H1 (cell line): ENCODE measurements around the gene FOXN1. TPM values are rescaled to one million over a fixed set of nuclear protein-coding genes. Genes with fewer than 3 reads are reported as not detected.

Source experiments
- CTCF ChIA-PET: fragments of 300-600 bp; sonication (Branson Sonifier 250); formaldehyde crosslinking; loops from one replicate; lab custom pipeline; 2021; ENCODE audit not compliant: partially characterized antibody; lab: Charles Lee
- POLR2A ChIA-PET: fragments of 300-600 bp; sonication (Branson Sonifier 250); formaldehyde crosslinking; loops from one replicate; lab custom pipeline; 2021; ENCODE audit warnings: inconsistent platforms; ENCODE audit not compliant: partially characterized antibody; lab: Charles Lee
- DNase-seq, 2 experiments: peaks; one replicate each; pipeline versions ENCODE4 v3.0.0 to v3.0.0-alpha.2; 2010 to 2022; ENCODE audit warnings: low spot score in 2 of 2, low read depth in 1 of 2, mixed read lengths in 1 of 2
- FAIRE-seq: peaks from 2 replicates; lab custom pipeline; 2011; peaks lifted over from hg19 to GRCh38; lab: Jason Lieb, UNC
- H2AFZ ChIP-seq: 2 replicates; pipeline ENCODE4 v1.8.1; 2012; ENCODE audit warnings: low read length, inconsistent platforms
- H2AK5ac ChIP-seq: 2 replicates; pipeline ENCODE4 v1.6.1; 2013; ENCODE audit warnings: low read depth, low read length
- H2BK120ac ChIP-seq: replicated peaks from 2 replicates; pipeline ENCODE3; 2013; ENCODE audit warnings: low read depth, low read length, inconsistent platforms
- H2BK12ac ChIP-seq: 2 replicates; pipeline ENCODE4 v1.6.1; 2013; ENCODE audit warnings: low read depth, low read length
- H2BK15ac ChIP-seq: 2 replicates; pipeline ENCODE4 v1.6.1; 2013; ENCODE audit warnings: low read length
- H2BK20ac ChIP-seq: 2 replicates; pipeline ENCODE4 v1.6.1; 2013; ENCODE audit warnings: low read length
- H2BK5ac ChIP-seq: 2 replicates; pipeline ENCODE4 v1.6.1; 2013; ENCODE audit warnings: low read depth, low read length
- H3K14ac ChIP-seq: 2 replicates; pipeline ENCODE4 v1.6.1; 2013; ENCODE audit warnings: inconsistent platforms; ENCODE audit not compliant: insufficient read length
- H3K18ac ChIP-seq: 2 replicates; pipeline ENCODE4 v1.6.1; 2013; ENCODE audit warnings: low read length; ENCODE audit errors: extremely low read depth
- H3K23ac ChIP-seq: 2 replicates; pipeline ENCODE4 v1.6.1; 2013; ENCODE audit warnings: inconsistent platforms; ENCODE audit not compliant: insufficient read length
- H3K23me2 ChIP-seq: 2 replicates; pipeline ENCODE4 v1.6.1; 2013; ENCODE audit warnings: low read depth, low read length
- H3K27ac ChIP-seq: 2 replicates; pipeline ENCODE4 v1.6.1; 2011; ENCODE audit warnings: low read depth, low read length, inconsistent platforms
- H3K27me3 ChIP-seq, 4 experiments: replicated peaks in 1 of 4; 1 replicate in 1 of 4; 2 replicates in 3 of 4; pipeline versions ENCODE4 v1.6.1 to v1.8.1; 2011 to 2013; ENCODE audit warnings: low read length in 3 of 4, mild to moderate bottlenecking in 3 of 4, inconsistent platforms in 2 of 4, mixed read lengths in 2 of 4, moderate library complexity in 1 of 4; ENCODE audit not compliant: control insufficient read depth in 3 of 4, insufficient read depth in 3 of 4; ENCODE audit errors: extremely low read depth in 1 of 4
- H3K36me3 ChIP-seq, 4 experiments: 2 replicates each; pipeline versions ENCODE4 v1.6.1 to v1.8.1; 2011 to 2013; ENCODE audit warnings: mild to moderate bottlenecking in 4 of 4, low read length in 3 of 4, moderate library complexity in 2 of 4, control low read depth in 1 of 4, inconsistent platforms in 1 of 4; ENCODE audit not compliant: insufficient read depth in 4 of 4, control insufficient read depth in 2 of 4
- H3K4ac ChIP-seq: replicated peaks from 2 replicates; pipeline ENCODE3; 2013; ENCODE audit warnings: low read length, low read depth, mixed read lengths, inconsistent platforms; ENCODE audit not compliant: insufficient read length
- H3K4me1 ChIP-seq, 4 experiments: replicated peaks in 1 of 4; 1 replicate in 1 of 4; 2 replicates in 3 of 4; pipeline versions ENCODE4 v1.6.1 to v1.8.1; 2011 to 2013; ENCODE audit warnings: low read length in 3 of 4, inconsistent platforms in 2 of 4, mixed read lengths in 1 of 4; ENCODE audit not compliant: insufficient read depth in 4 of 4, control insufficient read depth in 3 of 4
- H3K4me2 ChIP-seq, 2 experiments: 2 replicates each; pipeline versions ENCODE4 v1.6.1 to v1.8.1; 2011 to 2013; ENCODE audit warnings: low read depth in 2 of 2, low read length in 2 of 2, control low read depth in 1 of 2, inconsistent platforms in 1 of 2, mild to moderate bottlenecking in 1 of 2; ENCODE audit not compliant: insufficient read depth in 1 of 2
- H3K4me3 ChIP-seq, 4 experiments: fragments of 200-600, 300-600 bp in 1 of 4; sonication (generic), shearing (Covaris generic), sonication (Bioruptor Twin) in 1 of 4; 2 replicates each; pipeline versions ENCODE4 v1.5.1 to v1.8.1; 2011 to 2016; ENCODE audit warnings: low read length in 4 of 4, low read depth in 3 of 4, control low read depth in 2 of 4, inconsistent platforms in 2 of 4, mild to moderate bottlenecking in 2 of 4, mixed read lengths in 1 of 4, moderate library complexity in 1 of 4; ENCODE audit not compliant: insufficient read depth in 2 of 4; ENCODE audit errors: extremely low read depth in 1 of 4
- H3K56ac ChIP-seq: replicated peaks from 2 replicates; pipeline ENCODE3; 2013; ENCODE audit warnings: low read depth, mild to moderate bottlenecking, mixed read lengths, low read length, inconsistent platforms; ENCODE audit not compliant: insufficient read length
- H3K79me1 ChIP-seq: 2 replicates; pipeline ENCODE4 v1.6.1; 2013; ENCODE audit warnings: low read depth, low read length, control low read depth
- H3K79me2 ChIP-seq, 2 experiments: 2 replicates each; pipeline versions ENCODE4 v1.6.1 to v1.8.1; 2012 to 2013; ENCODE audit warnings: low read length in 2 of 2, mild to moderate bottlenecking in 2 of 2, inconsistent platforms in 1 of 2; ENCODE audit not compliant: insufficient read depth in 2 of 2, control insufficient read depth in 1 of 2
- H3K9ac ChIP-seq, 4 experiments: replicated peaks in 1 of 4; 1 replicate in 1 of 4; 2 replicates in 3 of 4; pipeline versions ENCODE4 v1.6.1 to v1.8.1; 2011 to 2013; ENCODE audit warnings: low read depth in 3 of 4, low read length in 3 of 4, control low read depth in 2 of 4, mild to moderate bottlenecking in 2 of 4, moderate library complexity in 2 of 4, inconsistent platforms in 1 of 4; ENCODE audit errors: extremely low read depth in 1 of 4
- H3K9me3 ChIP-seq, 2 experiments: 2 replicates each; pipeline versions ENCODE4 v1.6.1 to v1.8.1; 2012 to 2013; ENCODE audit warnings: mild to moderate bottlenecking in 2 of 2, moderate library complexity in 2 of 2, control low read depth in 1 of 2, inconsistent platforms in 1 of 2, low read depth in 1 of 2, low read length in 1 of 2, mixed read lengths in 1 of 2; ENCODE audit not compliant: insufficient read depth in 2 of 2
- H4K20me1 ChIP-seq, 2 experiments: replicated peaks in 1 of 2; 2 replicates each; pipeline versions ENCODE3 to v1.8.1; 2011 to 2013; ENCODE audit warnings: inconsistent platforms in 2 of 2, low read length in 2 of 2, mild to moderate bottlenecking in 1 of 2; ENCODE audit not compliant: insufficient read depth in 2 of 2, control insufficient read depth in 1 of 2
- H4K5ac ChIP-seq: 2 replicates; pipeline ENCODE4 v1.6.1; 2013; ENCODE audit warnings: low read length, low read depth, mixed read lengths, inconsistent platforms; ENCODE audit not compliant: insufficient read length
- H4K8ac ChIP-seq: 2 replicates; pipeline ENCODE4 v1.8.0; 2013; ENCODE audit warnings: mild to moderate bottlenecking, moderate library complexity, low read length, inconsistent platforms; ENCODE audit not compliant: insufficient read depth; ENCODE audit errors: extremely low read depth
- H4K91ac ChIP-seq: replicated peaks from 2 replicates; pipeline ENCODE3; 2013; ENCODE audit warnings: low read length, mixed read lengths, inconsistent platforms; ENCODE audit not compliant: insufficient read length
- E2F6 ChIP-seq: IDR thresholded peaks from 2 replicates; pipeline ENCODE4 v1.6.1; 2012; ENCODE audit warnings: inconsistent platforms
- KDM4A ChIP-seq: IDR thresholded peaks from one replicate; pipeline ENCODE4 v1.7.1; 2012; ENCODE audit warnings: low read depth, mild to moderate bottlenecking, moderate library complexity, low read length, inconsistent platforms; ENCODE audit not compliant: severe bottlenecking
- MAX ChIP-seq: IDR thresholded peaks from 2 replicates; pipeline ENCODE4 v1.6.1; 2012; ENCODE audit warnings: inconsistent platforms
- NANOG ChIP-seq: IDR thresholded peaks from 2 replicates; pipeline ENCODE4 v1.6.1; 2011; ENCODE audit warnings: low read length, low read depth, mild to moderate bottlenecking, inconsistent platforms; ENCODE audit not compliant: insufficient read depth, poor library complexity, severe bottlenecking
- TCF12 ChIP-seq: IDR thresholded peaks from 2 replicates; pipeline ENCODE4 v1.6.1; 2011; ENCODE audit warnings: low read depth, mild to moderate bottlenecking, low read length
- WGBS, 2 experiments: shearing (Covaris generic) in 1 of 2; methylation state at CpG; one replicate each; pipeline versions ENCODE4 v1.1.6 to v1.1.7; 2013 to 2015; ENCODE audit warnings: low lambda C conversion rate in 2 of 2, mixed read lengths in 2 of 2, inconsistent platforms in 1 of 2, low coverage in 1 of 2, missing lambda C conversion rate in 1 of 2; ENCODE audit not compliant: insufficient replicate concordance in 2 of 2, insufficient coverage in 1 of 2, insufficient read length in 1 of 2; ENCODE audit errors: extremely low coverage in 1 of 2, missing lambda C conversion rate in 1 of 2; 5-methylcytosine and 5-hydroxymethylcytosine counted together
- polyA plus RNA-seq, 7 experiments: library from polyadenylated mRNA; depleted of rRNA in 3 of 7; stranded (reverse) in 5 of 7; unstranded in 2 of 7; fragments of >200 nt in 5 of 7; fragments of 200-250 nt in 2 of 7; gene quantifications; 1 replicate in 5 of 7; 2 replicates in 1 of 7; 4 replicates in 1 of 7; pipeline versions ENCODE4 v1.2.1 to v1.2.3, GENCODE V29; 2011 to 2013; ENCODE audit warnings: missing spikeins in 2 of 7, mixed read lengths in 2 of 7
- total RNA-seq: library from RNA; stranded (reverse); fragmentation: NEBNext Ultra II Directional; extraction: Animal tissue kit (Norgen Biotek cat#: 25700); gene quantifications from 2 replicates; pipeline ENCODE4 v1.2.1, GENCODE V29; 2021

FOXN1 gene
- total and polyA plus RNA-seq, 2 of the 8 experiments (the other 6 are each of a cell fraction or from before 2014, with no cell fraction given) = not detected

GRCh38 chr17:28507567-28508203 lies 1.5 kb downstream of the FOXN1 start:
- no peak overlapping the region for H3K4me3 ChIP-seq
- no peaks in the 10 kb centered on the region for H3K9me3 ChIP-seq
- H3K79me2 ChIP-seq = no peaks in the 10 kb centered on the region
- H3K27ac ChIP-seq = no peak overlapping the region
- peak overlapping the region; percentile 63 for H3K4ac ChIP-seq
- H2AK5ac ChIP-seq = no peak overlapping the region
- DNase-seq (peak in 1 of 2 experiments; percentile 65), FAIRE-seq (no peak)
- 0 out of 7 replicates have a peak overlapping the region, but pooled peaks of 1 of the 4 experiments have one; percentile 7 for H3K9ac ChIP-seq
- H2BK20ac ChIP-seq = peak overlapping the region; percentile 80
- H3K14ac ChIP-seq = no peak overlapping the region
- H4K91ac ChIP-seq = peak overlapping the region; percentile 94
- H3K18ac ChIP-seq = peak overlapping the region; percentile 87
- peaks cover 2% of the 10 kb centered on the region; the same call in 1 of the 2 replicates for H3K23me2 ChIP-seq
- 52% methylated on average over 17 of the region's 24 CpGs; no CpG with 5 or more reads in 1 of the 2 experiments for WGBS, 2 experiments
- peak overlapping the region; percentile 93 for H2BK15ac ChIP-seq
- peak overlapping the region; percentile 87; the same call in 1 of the 2 replicates for H4K8ac ChIP-seq
- H4K20me1 ChIP-seq = no peaks in the 10 kb centered on the region
- H3K36me3 ChIP-seq = no peaks in the 10 kb centered on the region
- peak overlapping the region; percentile 26 to 37; a peak in 3 of 4 replicates for H3K4me2 ChIP-seq
- CTCF ChIA-PET = interaction anchor here (21.4 kb wide), 1 partner anchor 35 kb away, joined by 547 read pairs; no protein-coding TSS in a partner anchor
- peaks cover 0 to 8% (median 4%) of the 10 kb centered on the region in 4 experiments; a peak in 4 of 7 replicates for H3K27me3 ChIP-seq
- H3K4me1 ChIP-seq = peaks cover 0 to 17% (median 7%) of the 10 kb centered on the region in 4 experiments; a peak in 6 of 7 replicates
- no peak overlapping the region for H2BK5ac ChIP-seq
- no peak overlapping the region for H4K5ac ChIP-seq
- H3K23ac ChIP-seq = no peak overlapping the region
- POLR2A ChIA-PET = interaction anchor here (1.2 kb wide), 1 partner anchor 28 kb away, joined by 4 read pairs; no protein-coding TSS in a partner anchor
- no peaks in the 10 kb centered on the region for H3K79me1 ChIP-seq
- TF ChIP-seq NANOG (no peak), MAX (peak; percentile 17; the same call in 1 of the 2 replicates), KDM4A (peak; percentile 19), TCF12 (no peak), E2F6 (peak; percentile 55)
- H3K56ac ChIP-seq = no peak overlapping the region
- peak overlapping the region; percentile 68; the same call in 1 of the 2 replicates for H2BK12ac ChIP-seq
- peak overlapping the region; percentile 90 for H2AFZ ChIP-seq
- no peak overlapping the region for H2BK120ac ChIP-seq
